Measurements from ENCODE around the gene MEIS1.

DNA sequence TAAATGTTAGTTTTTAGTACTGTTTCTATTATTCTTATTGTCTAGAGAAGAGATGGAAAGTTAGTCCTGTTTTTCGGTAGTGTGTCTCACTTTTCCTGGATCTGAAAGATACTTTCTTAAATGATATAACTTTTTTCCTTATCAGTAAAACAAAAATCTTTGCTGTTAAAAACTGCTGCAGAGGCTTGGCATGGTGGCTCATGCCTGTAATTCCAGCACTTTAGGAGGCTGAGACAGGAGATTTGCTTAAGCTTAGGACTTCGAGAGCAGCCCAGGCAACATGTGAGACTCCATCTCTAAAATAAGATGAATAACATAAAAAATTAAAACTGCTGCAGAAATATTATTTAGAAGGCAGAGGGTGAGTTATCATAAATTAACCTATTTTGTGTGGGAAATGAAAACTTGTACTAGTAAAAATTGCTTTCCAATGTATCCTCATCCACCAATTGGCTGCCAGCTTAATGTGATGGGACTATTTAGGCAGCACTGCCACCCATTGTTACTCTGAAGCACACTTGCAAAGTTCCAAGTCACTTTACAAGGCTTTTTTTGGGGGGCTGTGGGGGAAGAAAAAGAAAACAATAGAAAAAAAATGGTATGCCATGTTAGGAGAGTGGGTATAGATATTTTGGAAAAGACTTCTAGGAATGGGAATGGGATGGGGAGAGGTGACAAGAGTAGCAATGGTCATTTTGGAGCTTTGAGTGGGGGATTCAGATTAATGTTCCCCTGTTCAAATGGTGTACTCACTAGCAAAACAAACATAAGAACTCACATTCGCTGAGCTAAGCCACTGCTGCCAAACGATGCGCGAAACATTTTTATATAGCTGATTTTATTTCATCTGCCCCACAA lies 62.7 kb downstream of the MEIS1 start:
- TF ChIP-seq, protein P1, sequence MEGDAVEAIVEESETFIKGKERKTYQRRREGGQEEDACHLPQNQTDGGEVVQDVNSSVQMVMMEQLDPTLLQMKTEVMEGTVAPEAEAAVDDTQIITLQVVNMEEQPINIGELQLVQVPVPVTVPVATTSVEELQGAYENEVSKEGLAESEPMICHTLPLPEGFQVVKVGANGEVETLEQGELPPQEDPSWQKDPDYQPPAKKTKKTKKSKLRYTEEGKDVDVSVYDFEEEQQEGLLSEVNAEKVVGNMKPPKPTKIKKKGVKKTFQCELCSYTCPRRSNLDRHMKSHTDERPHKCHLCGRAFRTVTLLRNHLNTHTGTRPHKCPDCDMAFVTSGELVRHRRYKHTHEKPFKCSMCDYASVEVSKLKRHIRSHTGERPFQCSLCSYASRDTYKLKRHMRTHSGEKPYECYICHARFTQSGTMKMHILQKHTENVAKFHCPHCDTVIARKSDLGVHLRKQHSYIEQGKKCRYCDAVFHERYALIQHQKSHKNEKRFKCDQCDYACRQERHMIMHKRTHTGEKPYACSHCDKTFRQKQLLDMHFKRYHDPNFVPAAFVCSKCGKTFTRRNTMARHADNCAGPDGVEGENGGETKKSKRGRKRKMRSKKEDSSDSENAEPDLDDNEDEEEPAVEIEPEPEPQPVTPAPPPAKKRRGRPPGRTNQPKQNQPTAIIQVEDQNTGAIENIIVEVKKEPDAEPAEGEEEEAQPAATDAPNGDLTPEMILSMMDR (IDR thresholded peaks at IDR 0.05), result no peak
- no peak for TF ChIP-seq POLR2A (IDR thresholded peaks at IDR 0.05)
